ENCODE measurements around the gene ANO10. TPM values are rescaled to one million over a fixed set of nuclear protein-coding genes. Genes with fewer than 3 reads are reported as not detected.

Gene ANO10
- total RNA-seq, 1 donor from 2014 or later: 4.9 TPM

DNA sequence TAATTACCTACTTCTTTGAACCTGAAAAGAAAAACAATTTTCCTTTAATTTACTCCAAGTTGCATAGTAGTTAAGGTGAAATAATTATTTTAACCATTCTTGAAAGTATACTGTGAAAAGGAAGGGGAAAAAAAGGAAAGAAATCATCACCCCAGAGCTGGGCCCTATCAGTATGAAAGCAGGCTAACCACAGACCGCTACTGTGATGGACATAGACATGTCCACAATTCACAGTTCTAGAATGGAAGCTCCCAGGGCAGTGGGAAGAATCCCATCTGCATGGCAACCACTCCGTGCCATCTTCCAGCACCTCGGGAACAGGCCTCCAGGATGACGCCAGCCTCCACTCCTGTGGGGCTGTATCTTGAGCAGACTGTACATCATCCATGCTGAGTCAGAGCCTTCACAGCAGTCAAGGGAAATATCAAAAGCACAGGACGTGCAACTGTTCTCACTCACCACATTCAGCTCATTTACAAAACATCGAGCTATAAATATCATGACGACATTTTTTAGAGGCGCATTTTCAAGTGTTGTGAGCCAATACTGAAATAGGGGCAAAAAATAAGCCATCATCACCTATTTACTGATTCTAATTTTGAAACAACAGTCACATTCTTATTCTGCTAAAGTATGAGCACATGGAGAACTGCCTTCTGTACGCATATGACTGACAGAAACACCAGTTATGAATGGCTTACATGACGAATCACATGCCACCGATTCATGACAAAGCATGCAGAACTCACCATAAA, 215.7 kb downstream of the ANO10 start:
- no peak for DNase-seq (ENCODE audit: low spot score)
- no peak overlapping the region for H3K27ac Mint-ChIP-seq
- H3K27me3 Mint-ChIP-seq (ENCODE audit: low read depth): peaks cover 1% of the 10 kb centered on the region
- peaks cover 3% of the 10 kb centered on the region for H3K4me1 Mint-ChIP-seq (ENCODE audit: low read depth)
- H3K9me3 Mint-ChIP-seq: no peaks in the 10 kb centered on the region
- intact Hi-C loops (cut with micrococcal nuclease): no loop called here
- no peak overlapping the region for H3K4me3 Mint-ChIP-seq (ENCODE audit: low read depth)
- no peaks in the 10 kb centered on the region for H3K36me3 Mint-ChIP-seq (ENCODE audit: low read depth)

DNA sequence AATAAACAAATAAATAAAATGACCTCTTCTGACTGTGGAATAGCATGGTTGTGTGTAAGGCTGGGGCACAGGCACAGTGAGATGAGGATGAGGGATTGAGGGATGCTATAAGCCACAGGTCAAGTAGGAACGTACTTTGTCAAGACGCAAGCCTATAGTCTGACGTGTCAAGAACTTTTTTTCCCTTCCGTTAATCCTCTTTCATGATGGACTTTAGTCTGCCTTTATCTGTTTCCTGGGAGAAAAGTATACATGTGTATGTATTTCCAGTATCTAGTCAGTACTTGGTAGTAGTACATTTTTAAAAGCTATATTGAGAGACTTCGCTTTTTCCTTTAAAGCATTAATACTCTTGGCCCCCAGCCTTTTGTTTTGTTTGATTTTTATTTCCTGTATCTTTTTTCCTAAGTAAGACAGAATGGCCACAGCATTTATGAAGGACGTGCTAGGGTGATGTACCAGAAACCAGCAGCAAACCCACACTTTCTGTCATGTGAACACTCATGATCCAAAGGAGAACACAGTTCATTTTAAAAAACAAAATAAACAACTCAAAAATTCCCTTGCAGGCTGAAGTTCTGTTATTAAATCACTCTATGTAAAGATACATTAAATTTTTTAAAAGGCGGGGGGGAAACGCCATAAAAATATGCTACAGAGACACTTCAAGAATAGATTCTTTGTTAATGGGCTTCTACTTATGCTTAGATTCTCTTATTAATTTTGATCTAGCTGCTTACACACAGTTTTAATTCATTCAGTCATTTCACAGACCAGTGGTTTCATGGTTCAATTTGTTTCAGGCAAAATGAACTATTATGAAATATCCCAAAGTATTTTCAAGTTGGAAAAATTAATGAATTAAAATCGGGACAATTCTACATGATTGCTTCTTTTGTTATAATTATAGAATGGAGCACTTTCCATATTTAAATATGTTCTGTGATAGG, 220.8 kb downstream of the ANO10 start:
- H3K27me3 Mint-ChIP-seq (ENCODE audit: low read depth): peaks cover 15% of the 10 kb centered on the region
- H3K9me3 Mint-ChIP-seq: no peaks in the 10 kb centered on the region
- H3K4me1 Mint-ChIP-seq (ENCODE audit: low read depth): peaks cover 3% of the 10 kb centered on the region
- no peak overlapping the region for H3K4me3 Mint-ChIP-seq (ENCODE audit: low read depth)
- intact Hi-C loops (cut with micrococcal nuclease): no loop called here
- no peak overlapping the region for H3K27ac Mint-ChIP-seq
- H3K36me3 Mint-ChIP-seq (ENCODE audit: low read depth): no peaks in the 10 kb centered on the region
- DNase-seq (ENCODE audit: low spot score): no peak

DNA sequence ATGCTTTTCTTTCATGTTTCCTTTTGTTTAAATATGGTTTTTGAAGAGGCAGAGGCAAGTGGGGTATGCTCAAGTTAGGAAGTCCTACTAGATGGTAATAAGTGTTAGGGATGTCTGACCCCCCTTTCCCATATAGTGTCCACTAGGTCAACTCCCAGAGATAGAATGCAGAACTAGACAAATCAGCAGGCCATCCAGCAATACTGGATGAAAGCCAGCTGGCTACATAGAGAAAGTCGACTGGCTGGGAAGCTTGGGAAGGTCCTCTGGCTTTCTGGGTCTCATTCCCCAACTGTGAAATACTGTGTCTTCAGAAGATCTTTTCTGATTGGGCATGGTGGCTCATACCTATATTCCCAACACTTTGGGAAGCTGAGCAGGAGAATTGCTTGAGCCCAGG, 221.6 kb downstream of the ANO10 start:
- Mint-ChIP-seq H3K4me1 (ENCODE audit: low read depth) (peaks cover 3% of the 10 kb centered on the region), H3K36me3 (ENCODE audit: low read depth) (no peaks in the 10 kb centered on the region), H3K4me3 (ENCODE audit: low read depth) (no peak overlapping the region), H3K27ac (no peak overlapping the region), H3K27me3 (ENCODE audit: low read depth) (peaks cover 15% of the 10 kb centered on the region), H3K9me3 (no peaks in the 10 kb centered on the region)
- intact Hi-C loops (cut with micrococcal nuclease): no loop called here
- no peak for DNase-seq (ENCODE audit: low spot score)

DNA sequence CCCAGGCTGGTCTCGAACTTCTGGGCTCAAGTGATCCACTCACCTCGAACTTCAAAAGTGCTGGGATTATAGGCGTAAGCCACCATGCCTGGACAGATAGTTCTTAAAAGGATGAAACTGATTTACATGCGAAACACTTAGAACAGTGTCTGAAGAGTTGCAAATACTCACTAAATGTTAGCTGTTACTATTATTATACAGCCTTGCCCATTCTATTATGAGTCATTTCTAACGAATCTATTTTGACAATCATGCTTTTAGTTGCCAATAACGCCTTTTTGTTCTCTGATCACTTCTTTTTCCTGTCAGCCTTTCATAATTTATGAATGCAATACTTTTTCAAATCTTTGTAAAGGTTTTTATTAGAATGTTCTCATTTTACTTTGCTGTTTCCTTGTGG, 222.8 kb downstream of the ANO10 start:
- H3K27me3 Mint-ChIP-seq (ENCODE audit: low read depth): peaks cover 16% of the 10 kb centered on the region
- no peak for DNase-seq (ENCODE audit: low spot score)
- no peak overlapping the region for H3K4me3 Mint-ChIP-seq (ENCODE audit: low read depth)
- intact Hi-C loops (cut with micrococcal nuclease): no loop called here
- no peaks in the 10 kb centered on the region for H3K4me1 Mint-ChIP-seq (ENCODE audit: low read depth)
- H3K9me3 Mint-ChIP-seq: no peaks in the 10 kb centered on the region
- H3K36me3 Mint-ChIP-seq (ENCODE audit: low read depth): no peaks in the 10 kb centered on the region
- H3K27ac Mint-ChIP-seq: no peak overlapping the region

DNA sequence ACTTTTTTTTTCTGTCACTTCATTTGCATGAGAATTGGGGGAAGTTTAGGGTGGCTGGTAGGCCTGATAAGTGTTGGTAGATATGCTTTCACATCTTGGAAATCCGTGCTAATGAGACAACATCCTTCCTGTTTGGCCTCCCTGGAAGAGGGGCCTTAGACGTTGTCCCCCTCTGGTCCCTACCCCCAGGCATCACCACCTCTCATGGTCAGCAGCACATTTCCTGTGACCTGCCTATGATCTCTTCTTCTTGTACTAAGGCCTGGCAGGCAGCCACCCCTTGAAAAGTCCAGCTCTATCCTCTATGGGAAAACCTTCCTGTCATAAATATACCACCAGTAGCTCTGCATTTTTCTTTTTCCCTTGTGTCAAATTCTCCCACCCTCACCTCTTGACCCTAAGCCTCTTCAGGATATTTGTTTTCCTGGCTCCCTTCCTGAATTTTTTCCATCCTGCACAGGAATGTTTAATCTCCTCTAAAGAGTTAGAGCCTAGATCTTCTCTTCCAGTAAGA, 227.7 kb downstream of the ANO10 start:
- Mint-ChIP-seq H3K27ac (no peak overlapping the region), H3K36me3 (ENCODE audit: low read depth) (no peaks in the 10 kb centered on the region), H3K9me3 (peaks cover 6% of the 10 kb centered on the region), H3K4me3 (ENCODE audit: low read depth) (no peak overlapping the region), H3K4me1 (ENCODE audit: low read depth) (peaks cover 19% of the 10 kb centered on the region), H3K27me3 (ENCODE audit: low read depth) (peaks cover 1% of the 10 kb centered on the region)
- no peak for DNase-seq (ENCODE audit: low spot score)
- intact Hi-C loops (cut with micrococcal nuclease): no loop called here

DNA sequence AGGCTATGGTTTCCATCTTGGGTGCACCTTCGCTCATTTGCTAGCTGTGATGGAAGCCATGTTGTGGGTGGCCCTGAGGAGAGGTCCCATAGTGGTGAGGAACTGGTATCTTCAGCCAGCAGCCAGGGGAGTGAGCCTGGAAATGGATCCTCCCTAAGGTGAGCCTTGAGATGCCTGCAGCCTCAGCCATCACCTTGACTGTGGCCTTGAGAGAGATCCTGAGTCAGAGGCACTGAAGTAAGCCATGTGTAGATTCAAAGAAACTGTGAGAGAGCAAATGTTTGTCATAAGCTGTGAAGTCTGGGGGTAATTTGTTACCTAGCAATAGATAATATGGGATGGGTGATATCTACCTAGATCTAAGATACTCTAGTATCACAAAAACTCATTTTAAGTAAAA, 230.2 kb downstream of the ANO10 start:
- peaks cover 3% of the 10 kb centered on the region for H3K27me3 Mint-ChIP-seq (ENCODE audit: low read depth)
- intact Hi-C loops (cut with micrococcal nuclease): no loop called here
- no peaks in the 10 kb centered on the region for H3K36me3 Mint-ChIP-seq (ENCODE audit: low read depth)
- peaks cover 6% of the 10 kb centered on the region for H3K9me3 Mint-ChIP-seq
- peaks cover 33% of the 10 kb centered on the region for H3K4me1 Mint-ChIP-seq (ENCODE audit: low read depth)
- DNase-seq (ENCODE audit: low spot score): no peak
- H3K4me3 Mint-ChIP-seq (ENCODE audit: low read depth): no peak overlapping the region
- H3K27ac Mint-ChIP-seq: no peak overlapping the region

DNA sequence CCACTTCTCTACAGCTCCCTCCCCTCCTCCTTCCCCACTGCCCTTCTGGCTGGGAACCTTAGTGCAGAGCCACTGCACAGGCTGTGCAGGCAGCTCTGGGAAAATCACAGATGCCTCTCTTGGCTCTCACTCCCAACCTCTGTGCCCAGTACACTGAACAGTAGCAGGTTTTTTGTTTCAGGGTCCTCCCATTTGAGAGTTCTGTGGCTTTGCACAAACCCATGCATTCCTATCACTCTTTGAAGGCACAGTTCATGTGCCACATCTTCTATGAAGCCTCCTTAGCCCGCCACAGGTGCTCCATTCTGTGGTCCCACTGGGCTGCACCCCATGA, 231.6 kb downstream of the ANO10 start:
- intact Hi-C loops (cut with micrococcal nuclease): no loop called here
- H3K27me3 Mint-ChIP-seq (ENCODE audit: low read depth): peaks cover 10% of the 10 kb centered on the region
- no peaks in the 10 kb centered on the region for H3K36me3 Mint-ChIP-seq (ENCODE audit: low read depth)
- peaks cover 33% of the 10 kb centered on the region for H3K4me1 Mint-ChIP-seq (ENCODE audit: low read depth)
- peaks cover 8% of the 10 kb centered on the region for H3K9me3 Mint-ChIP-seq
- no peak overlapping the region for H3K4me3 Mint-ChIP-seq (ENCODE audit: low read depth)
- peak overlapping the region; percentile 71 for H3K27ac Mint-ChIP-seq
- no peak for DNase-seq (ENCODE audit: low spot score)

DNA sequence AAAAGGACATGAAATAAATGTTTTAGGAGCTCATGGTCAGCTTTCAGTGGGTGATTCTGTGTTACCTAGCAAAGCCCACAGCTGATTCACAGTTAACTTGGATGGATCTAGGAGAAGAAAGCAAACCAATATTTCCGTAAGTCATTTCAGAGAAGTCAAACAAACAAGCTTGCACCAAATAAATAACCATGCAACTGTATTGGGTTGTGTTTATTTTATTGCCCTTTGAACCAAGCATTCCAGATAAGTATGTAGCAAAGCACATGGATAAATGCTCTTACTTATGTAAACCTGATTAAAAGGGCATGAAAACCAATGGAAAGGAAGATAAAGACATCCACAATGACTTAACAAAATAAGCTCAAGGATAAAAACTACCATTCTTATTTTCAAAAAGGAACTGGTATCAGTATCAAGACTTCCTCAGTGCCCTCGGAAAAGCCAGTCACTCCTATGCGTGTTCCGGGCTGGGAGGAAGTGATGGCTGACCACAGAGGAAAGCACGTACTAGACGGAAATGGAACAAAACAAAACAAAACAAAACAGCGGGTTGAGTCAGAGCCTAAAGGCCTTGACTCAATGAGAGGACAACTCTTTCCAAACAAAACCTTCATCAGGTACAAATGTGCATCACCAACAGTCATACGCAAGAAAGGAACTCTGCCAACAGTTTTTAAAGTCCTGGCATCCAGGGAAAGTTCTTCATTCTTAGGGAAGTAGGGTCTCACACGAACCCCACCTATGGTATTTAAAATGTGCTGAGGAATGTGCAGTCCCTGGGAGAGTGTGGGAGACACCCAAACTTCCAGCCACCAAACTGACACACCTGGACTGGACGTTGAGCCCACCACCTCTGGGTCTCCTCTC, 232.2 kb downstream of the ANO10 start:
- no peak overlapping the region for H3K4me3 Mint-ChIP-seq (ENCODE audit: low read depth)
- peaks cover 14% of the 10 kb centered on the region for H3K9me3 Mint-ChIP-seq
- DNase-seq (ENCODE audit: low spot score): peak; percentile 77
- H3K27me3 Mint-ChIP-seq (ENCODE audit: low read depth): peaks cover 15% of the 10 kb centered on the region
- H3K36me3 Mint-ChIP-seq (ENCODE audit: low read depth): no peaks in the 10 kb centered on the region
- intact Hi-C loops (cut with micrococcal nuclease): loop anchor here (2.0 to 5.0 kb wide), 3 partner anchors 42 to 118 kb away; partner anchors contain the start of gene SNRK
- H3K4me1 Mint-ChIP-seq (ENCODE audit: low read depth): peaks cover 35% of the 10 kb centered on the region
- H3K27ac Mint-ChIP-seq: peak overlapping the region; percentile 71

DNA sequence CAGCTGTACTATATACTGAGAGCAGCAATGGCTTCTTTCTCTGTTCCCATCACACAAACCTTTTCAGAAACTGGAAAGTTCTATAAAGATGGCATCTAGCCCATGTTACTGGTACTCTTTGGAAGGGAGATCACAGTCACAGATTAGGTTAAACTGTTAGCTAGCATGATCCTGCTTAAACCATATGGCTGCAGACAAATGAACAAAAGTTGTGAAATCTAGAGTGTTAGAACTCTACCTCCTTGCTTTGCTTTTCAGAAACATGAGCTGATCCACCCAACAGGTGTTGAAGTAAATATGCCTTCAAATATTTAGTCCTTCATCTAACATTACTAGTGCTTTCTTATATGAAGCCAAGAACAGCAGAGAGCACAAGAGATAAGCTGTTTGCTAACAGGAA, 232.9 kb downstream of the ANO10 start:
- peaks cover 39% of the 10 kb centered on the region for H3K4me1 Mint-ChIP-seq (ENCODE audit: low read depth)
- no peak for DNase-seq (ENCODE audit: low spot score)
- no peak overlapping the region for H3K4me3 Mint-ChIP-seq (ENCODE audit: low read depth)
- peak overlapping the region; percentile 71 for H3K27ac Mint-ChIP-seq
- H3K9me3 Mint-ChIP-seq: peaks cover 15% of the 10 kb centered on the region
- H3K27me3 Mint-ChIP-seq (ENCODE audit: low read depth): peaks cover 16% of the 10 kb centered on the region
- H3K36me3 Mint-ChIP-seq (ENCODE audit: low read depth): no peaks in the 10 kb centered on the region
- intact Hi-C loops (cut with micrococcal nuclease): loop anchor here (2.0 to 5.0 kb wide), 3 partner anchors 42 to 118 kb away; partner anchors contain the start of gene SNRK

DNA sequence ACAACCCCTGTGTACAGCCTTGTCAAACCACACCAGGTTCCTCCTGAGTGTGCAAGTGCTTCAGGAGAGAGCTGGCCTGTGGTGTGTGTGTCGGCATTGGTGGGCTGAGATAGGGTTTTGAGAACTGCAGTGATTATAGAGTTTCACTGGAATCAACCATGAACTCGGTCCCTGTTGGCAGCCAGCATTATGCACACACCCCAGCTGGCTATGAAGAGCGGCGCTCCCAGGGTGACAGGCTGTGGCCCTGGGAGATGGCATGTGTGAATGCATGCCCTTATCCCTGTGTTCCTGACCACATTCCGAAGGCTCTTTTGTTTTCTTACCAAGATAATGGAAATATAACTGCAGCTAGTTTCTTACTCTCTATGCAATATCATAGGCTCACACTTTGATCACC, 233.6 kb downstream of the ANO10 start:
- Mint-ChIP-seq H3K27me3 (ENCODE audit: low read depth) (peaks cover 19% of the 10 kb centered on the region), H3K36me3 (ENCODE audit: low read depth) (no peaks in the 10 kb centered on the region), H3K9me3 (peaks cover 10% of the 10 kb centered on the region), H3K4me3 (ENCODE audit: low read depth) (no peak overlapping the region), H3K4me1 (ENCODE audit: low read depth) (peaks cover 39% of the 10 kb centered on the region), H3K27ac (no peak overlapping the region)
- DNase-seq (ENCODE audit: low spot score): no peak
- intact Hi-C loops (cut with micrococcal nuclease): loop anchor here (2.0 to 5.0 kb wide), 3 partner anchors 41 to 119 kb away; partner anchors contain the start of gene SNRK

DNA sequence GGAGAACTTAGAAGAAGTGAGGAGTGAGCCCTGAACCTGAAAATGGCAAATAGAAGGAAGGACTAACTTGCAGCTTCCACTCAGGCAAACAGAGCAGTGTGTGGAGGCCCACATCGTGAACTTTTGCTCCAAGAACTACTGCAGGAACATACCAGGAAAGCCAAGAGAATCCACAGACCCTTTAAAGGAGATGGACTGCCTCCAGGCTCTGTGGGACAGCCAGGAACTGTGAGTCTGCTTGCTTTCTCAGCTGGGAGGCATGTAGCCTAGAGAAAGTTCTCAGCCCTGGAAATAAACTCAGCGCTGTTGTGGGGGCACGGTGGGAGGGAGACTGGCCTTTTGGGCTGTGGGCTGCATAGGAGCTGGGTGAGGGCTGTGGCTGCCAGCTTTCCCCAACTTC, 242.5 kb downstream of the ANO10 start:
- no peaks in the 10 kb centered on the region for H3K36me3 Mint-ChIP-seq (ENCODE audit: low read depth)
- no peak for DNase-seq (ENCODE audit: low spot score)
- H3K4me3 Mint-ChIP-seq (ENCODE audit: low read depth): no peak overlapping the region
- H3K27me3 Mint-ChIP-seq (ENCODE audit: low read depth): peaks cover 17% of the 10 kb centered on the region
- peaks cover 8% of the 10 kb centered on the region for H3K4me1 Mint-ChIP-seq (ENCODE audit: low read depth)
- no peak overlapping the region for H3K27ac Mint-ChIP-seq
- intact Hi-C loops (cut with micrococcal nuclease): no loop called here
- peaks cover 3% of the 10 kb centered on the region for H3K9me3 Mint-ChIP-seq

Data from activated T-helper 2 cell treated with anti-CD3 and anti-CD28 coated beads, Interferon-gamma antibody, Interleukin-2, Interleukin-4, amounts not matched to agents 10 μg/mL and 5 μg/mL and 100 μg/mL, durations not matched to agents 14 hours and 24 hours and 36 hours (primary cell).